ENCODE measurements around the gene INSYN2B.

DNA sequence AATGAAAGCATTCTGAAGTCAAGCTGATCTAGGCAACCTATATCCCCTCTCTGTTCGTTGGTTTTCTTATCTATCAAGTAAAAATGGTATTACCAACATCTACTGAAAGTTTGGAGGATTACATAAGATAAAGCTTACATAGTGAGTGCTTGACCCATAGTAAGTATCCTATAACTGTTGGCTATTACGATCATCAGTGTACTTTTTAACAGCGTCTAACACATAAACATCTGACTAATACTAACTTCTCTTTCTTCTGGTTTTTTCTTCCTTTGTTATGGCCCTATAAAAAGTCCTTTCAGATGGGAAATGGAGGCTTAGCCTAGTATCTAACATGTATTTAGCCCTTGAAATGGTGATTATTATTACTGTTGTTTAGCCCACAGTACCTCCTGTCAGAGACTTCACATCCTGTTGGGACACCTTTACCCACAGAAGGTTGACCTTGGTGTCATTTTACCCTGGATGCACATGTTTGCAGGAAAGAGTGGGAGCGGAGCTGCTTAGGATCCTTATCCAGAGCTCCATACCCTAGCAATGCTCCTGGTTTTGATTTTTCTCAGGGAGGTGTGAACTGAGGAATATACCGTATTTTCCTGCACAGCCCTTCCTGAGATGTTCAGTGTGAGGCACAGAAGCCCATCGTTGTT lies 6.0 kb downstream of the INSYN2B start:
- no peak for TF ChIP-seq EZH2 (IDR thresholded peaks at IDR 0.05; ENCODE audit: borderline replicate concordance, low read depth, low read length, poor library complexity, severe bottlenecking)
- TF ChIP-seq, protein P1, sequence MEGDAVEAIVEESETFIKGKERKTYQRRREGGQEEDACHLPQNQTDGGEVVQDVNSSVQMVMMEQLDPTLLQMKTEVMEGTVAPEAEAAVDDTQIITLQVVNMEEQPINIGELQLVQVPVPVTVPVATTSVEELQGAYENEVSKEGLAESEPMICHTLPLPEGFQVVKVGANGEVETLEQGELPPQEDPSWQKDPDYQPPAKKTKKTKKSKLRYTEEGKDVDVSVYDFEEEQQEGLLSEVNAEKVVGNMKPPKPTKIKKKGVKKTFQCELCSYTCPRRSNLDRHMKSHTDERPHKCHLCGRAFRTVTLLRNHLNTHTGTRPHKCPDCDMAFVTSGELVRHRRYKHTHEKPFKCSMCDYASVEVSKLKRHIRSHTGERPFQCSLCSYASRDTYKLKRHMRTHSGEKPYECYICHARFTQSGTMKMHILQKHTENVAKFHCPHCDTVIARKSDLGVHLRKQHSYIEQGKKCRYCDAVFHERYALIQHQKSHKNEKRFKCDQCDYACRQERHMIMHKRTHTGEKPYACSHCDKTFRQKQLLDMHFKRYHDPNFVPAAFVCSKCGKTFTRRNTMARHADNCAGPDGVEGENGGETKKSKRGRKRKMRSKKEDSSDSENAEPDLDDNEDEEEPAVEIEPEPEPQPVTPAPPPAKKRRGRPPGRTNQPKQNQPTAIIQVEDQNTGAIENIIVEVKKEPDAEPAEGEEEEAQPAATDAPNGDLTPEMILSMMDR (conservative IDR thresholded peaks at IDR 0.05; ENCODE audit: low read depth, low read length), result no peak

Data from A673 (cell line).